Prostate gland (tissue), 2 donors: ENCODE data around the gene RTN3.

Source experiments
- CTCF ChIP-seq, 4 experiments: fragments of 200-600 bp in 2 of 4; fragments of 450-650 bp in 2 of 4; sonication (generic) in 2 of 4; IDR thresholded peaks; 1 replicate in 3 of 4; 2 replicates in 1 of 4; pipeline ENCODE4 v1.5.1; 2016 to 2019; ENCODE audit warnings: antibody characterized with exemption in 4 of 4, mild to moderate bottlenecking in 2 of 4, moderate library complexity in 2 of 4
- POLR2A ChIP-seq: fragments of 450-650 bp; IDR thresholded peaks from one replicate; pipeline ENCODE4 v1.6.1; 2016; ENCODE audit warnings: antibody characterized with exemption, mild to moderate bottlenecking

GRCh38 chr11:63775191-63775590, 93.9 kb downstream of the RTN3 start:
- TF ChIP-seq CTCF (IDR thresholded peaks at IDR 0.05), result no peak
- TF ChIP-seq POLR2A, result no peak
